ENCODE measurements around the gene OSBP2. TPM values are rescaled to one million over a fixed set of nuclear protein-coding genes. Genes with fewer than 3 reads are reported as not detected.

The OSBP2 gene
- polyA plus RNA-seq, 4 donors = 4.7 to 7.3 (median 6.8) TPM

GRCh38 chr22:30920407-30920806, 225.7 kb downstream of the OSBP2 start:
- peak in 3 of 4 donors; percentile 32 to 66 (median 41) for DNase-seq (ENCODE audit: low read depth in 4 of 4, low spot score in 2 of 4)

- no peak for DNase-seq (ENCODE audit: low read depth in 4 of 4, low spot score in 2 of 4)
Measured at GRCh38 chr22:30921108-30921507, 226.4 kb downstream of the OSBP2 start.

- DNase-seq (ENCODE audit: low read depth in 4 of 4, low spot score in 2 of 4) = peak in 1 of 4 donors; percentile 33
Measured at GRCh38 chr22:30922151-30922611, 227.5 kb downstream of the OSBP2 start.

GRCh38 chr22:30923168-30923900, 228.7 kb downstream of the OSBP2 start:
- no peak for DNase-seq (ENCODE audit: low read depth in 4 of 4, low spot score in 2 of 4)

DNA sequence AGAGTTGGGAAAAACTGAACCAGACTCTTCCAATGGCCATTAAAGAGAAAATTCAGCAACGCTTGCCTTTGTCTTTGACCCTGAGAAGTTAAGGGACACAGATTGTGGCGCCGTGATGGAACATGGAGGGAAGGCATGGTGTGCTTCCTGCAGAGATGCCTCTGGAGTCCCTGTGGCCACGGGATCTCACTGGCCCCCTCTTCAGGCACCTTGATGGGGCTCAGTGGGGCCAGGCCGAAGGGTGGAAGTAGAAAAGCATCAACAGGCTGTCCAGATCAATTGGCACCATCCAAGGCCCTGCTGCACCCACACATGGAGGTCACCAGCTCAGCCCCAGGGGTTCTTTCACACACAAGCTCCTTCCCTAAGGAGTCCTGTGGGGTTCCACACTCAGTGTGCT, 231.0 kb downstream of the OSBP2 start:
- DNase-seq (ENCODE audit: low read depth in 4 of 4, low spot score in 2 of 4) = no peak

GRCh38 chr22:30926706-30927105, 232.0 kb downstream of the OSBP2 start:
- no peak for DNase-seq (ENCODE audit: low read depth in 4 of 4, low spot score in 2 of 4)

GRCh38 chr22:30927806-30928205, 233.1 kb downstream of the OSBP2 start:
- DNase-seq (ENCODE audit: low read depth in 4 of 4, low spot score in 2 of 4) = no peak

GRCh38 chr22:30928401-30928800, 233.7 kb downstream of the OSBP2 start:
- no peak for DNase-seq (ENCODE audit: low read depth in 4 of 4, low spot score in 2 of 4)

DNA sequence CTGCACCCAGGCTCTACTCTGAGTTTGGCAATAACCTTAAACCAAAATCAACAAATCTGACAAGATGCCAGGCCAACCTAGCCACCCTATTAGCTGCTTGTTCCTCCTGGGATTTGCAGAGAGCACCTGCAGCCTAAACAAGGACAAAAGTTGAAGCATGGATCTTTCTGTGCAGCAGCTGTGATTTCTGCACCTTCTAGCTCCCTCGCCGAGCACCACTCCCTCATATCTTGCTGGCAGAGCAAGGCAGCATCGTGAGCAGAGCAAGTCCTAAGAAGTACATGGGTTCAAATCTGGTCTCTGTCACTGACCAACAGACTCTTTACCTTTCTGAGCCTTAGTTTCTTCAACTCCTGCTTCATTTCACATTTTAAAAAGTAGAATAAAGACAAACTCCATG, 235.6 kb downstream of the OSBP2 start:
- DNase-seq (ENCODE audit: low read depth in 4 of 4, low spot score in 2 of 4) = no peak

DNA sequence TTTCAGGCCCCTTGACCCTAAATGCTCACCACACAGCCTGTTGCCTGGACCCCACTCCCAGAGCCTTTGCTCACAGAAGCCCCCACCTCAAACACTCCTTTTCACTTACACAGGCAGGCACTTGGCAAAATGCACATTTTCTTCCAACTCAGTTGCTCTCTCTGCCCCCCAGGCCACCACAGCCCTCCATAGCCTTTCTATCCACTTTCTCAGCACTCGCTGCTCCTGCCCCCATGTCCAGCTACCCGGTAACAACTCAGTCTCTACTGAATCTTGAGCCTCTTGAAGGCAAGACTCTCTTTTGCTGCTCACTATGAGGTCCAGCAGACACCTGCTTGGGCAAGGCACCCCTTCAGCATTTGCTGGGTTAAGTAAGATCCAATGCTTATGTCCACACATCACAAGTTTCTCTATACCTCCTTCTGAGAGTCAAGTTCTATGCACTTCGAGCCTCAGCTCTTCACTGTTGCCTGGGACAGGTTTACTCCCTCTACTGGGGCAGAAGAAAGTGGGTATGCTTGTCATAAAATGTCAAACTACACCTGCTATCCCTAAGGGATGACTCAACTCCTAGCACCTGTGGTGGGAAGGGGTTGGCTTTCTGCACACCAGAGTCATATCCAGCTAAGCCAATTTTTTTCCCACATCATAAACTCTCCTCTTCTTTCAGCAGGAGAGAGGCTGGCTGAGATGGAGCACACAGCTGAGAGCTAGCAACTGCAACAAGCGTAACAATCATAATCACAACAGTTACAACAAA, 237.0 kb downstream of the OSBP2 start:
- no peak for DNase-seq (ENCODE audit: low read depth in 4 of 4, low spot score in 2 of 4)

DNA sequence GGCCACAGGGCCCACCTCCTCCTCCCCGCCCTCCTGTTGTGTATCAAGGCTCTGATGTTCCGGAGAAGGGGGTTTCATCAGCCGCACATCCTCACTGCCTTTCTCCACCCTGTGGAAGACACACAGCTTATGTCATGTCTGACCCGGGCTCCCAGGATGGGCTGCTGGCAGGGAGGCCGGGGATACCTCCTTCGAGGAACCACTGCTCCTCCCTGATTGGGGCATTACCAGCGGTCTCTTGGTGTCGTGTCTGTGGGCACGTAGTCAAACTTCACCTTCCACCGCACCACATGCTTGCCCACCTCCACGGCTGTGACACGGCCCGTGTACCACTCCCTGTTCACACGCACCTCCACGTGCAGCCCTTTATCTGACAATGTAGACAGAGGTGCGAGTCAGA, 238.0 kb downstream of the OSBP2 start:
- DNase-seq (ENCODE audit: low read depth in 4 of 4, low spot score in 2 of 4) = no peak

DNA sequence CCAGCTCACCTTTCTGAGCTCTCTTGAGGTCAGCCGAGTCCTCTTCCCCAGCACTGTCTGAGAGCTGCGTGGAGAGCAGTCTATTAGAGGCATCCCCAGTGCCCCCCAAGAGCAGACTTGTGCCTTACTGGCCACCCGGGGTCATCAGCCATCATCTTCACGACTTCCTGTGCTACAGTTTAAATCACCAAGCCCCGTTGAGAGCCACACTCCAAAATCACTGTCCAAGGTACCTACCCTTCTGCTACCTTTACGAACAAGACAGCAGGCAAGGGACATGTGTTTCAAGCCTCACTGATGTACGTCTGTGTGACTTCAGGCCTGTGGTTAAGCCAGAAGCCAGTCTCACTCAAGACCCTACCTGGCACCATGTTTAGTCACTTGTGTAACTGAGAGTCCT, 238.8 kb downstream of the OSBP2 start:
- no peak for DNase-seq (ENCODE audit: low read depth in 4 of 4, low spot score in 2 of 4)

DNA sequence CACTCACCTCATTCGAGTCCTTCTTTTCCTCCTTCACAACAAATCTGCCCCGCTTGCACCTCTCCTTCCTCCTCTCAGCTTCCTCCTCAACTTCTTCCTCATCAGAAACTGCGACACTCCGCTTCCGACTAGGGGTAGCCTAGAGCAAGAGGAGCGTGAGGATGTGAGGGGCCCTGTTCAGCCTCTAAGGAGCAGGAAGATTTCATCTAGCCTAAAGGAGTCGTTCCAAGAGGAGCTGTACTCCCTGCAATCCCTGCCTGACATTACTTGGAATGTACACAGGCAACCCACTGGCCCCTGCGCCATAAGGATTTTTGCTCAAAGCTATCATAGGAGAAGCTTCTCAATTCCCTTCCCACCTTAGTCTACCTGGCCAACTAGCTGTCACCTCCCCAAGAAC, 239.4 kb downstream of the OSBP2 start:
- no peak for DNase-seq (ENCODE audit: low read depth in 4 of 4, low spot score in 2 of 4)

GRCh38 chr22:30940685-30941362, 246.2 kb downstream of the OSBP2 start:
- no peak for DNase-seq (ENCODE audit: low read depth in 4 of 4, low spot score in 2 of 4)

DNA sequence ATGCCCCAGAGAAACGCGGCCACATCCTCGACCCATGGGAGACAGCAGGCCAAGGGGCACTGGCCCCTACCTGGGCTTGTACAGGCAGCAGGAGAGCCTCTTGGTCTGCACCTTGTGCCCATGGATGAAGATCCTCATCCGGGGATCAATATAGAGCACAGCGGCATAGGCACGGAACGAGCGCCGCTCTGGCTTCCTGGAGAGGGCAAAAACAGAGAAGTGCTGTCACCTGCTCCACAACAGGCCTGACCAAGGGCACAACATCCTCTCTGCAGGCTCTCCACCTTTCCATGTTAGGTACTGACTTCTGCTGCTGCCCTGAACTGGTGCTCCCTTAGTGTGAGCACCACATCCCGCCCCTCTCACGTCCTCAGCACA, 246.7 kb downstream of the OSBP2 start:
- DNase-seq (ENCODE audit: low read depth in 4 of 4, low spot score in 2 of 4) = no peak

GRCh38 chr22:30943368-30943767, 248.7 kb downstream of the OSBP2 start:
- DNase-seq (ENCODE audit: low read depth in 4 of 4, low spot score in 2 of 4) = no peak

DNA sequence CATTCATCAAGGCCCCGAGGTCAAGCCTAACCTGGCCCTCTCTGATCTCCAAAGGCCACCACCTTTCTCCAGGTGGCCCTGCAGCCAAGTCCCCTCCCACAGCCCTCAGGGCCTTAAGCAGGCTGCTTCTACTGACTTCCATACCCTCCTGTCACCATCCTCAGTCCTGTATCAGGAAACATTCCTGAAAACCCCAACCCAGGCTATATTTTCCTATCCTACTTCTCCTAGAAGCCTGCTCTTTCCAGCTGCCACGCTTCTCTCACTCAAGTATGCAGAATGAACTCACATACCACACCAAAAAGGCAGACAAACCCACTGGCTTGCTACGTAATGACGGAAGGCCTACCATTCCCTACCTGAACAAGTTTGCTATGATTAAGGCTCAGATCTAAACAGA, 250.3 kb downstream of the OSBP2 start:
- no peak for DNase-seq (ENCODE audit: low read depth in 4 of 4, low spot score in 2 of 4)

DNA sequence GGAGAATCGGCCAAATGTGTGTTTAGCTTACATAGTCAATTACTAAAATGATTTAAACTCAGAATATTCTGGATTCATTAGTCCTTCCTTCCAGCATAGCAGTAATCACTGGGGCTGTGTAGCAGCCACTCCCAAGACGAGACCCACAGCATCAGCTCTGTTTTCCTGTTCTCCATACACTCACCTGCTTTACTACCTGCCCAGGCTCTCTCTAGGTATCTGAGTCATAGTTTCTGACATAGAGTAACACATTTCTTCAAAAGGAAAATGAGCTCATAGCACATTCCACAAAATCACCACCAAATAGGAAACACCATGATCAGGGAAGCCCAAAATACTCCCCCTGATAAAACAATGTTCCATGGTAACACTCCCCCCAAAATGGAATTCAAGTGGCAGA, 251.0 kb downstream of the OSBP2 start:
- DNase-seq (ENCODE audit: low read depth in 4 of 4, low spot score in 2 of 4) = no peak

DNA sequence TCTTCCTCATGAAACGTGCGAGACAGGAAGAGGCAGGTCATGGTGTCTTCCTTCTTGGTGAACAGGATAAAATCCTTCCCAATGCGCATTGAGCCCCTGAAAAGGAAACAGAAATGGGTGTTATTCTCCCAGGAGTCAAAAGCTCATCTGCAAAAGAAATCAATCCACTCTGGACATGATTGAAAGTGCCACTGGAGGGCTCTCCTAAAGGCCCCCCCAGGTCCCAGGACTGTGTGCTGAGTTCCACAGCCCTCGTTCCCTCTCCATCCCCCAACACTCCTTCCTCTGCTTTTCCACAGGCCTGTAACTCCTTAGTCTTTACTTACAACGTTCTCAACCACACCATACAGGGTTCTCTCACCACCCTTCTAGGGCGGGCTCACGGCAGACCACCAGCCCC, 251.7 kb downstream of the OSBP2 start:
- no peak for DNase-seq (ENCODE audit: low read depth in 4 of 4, low spot score in 2 of 4)

DNA sequence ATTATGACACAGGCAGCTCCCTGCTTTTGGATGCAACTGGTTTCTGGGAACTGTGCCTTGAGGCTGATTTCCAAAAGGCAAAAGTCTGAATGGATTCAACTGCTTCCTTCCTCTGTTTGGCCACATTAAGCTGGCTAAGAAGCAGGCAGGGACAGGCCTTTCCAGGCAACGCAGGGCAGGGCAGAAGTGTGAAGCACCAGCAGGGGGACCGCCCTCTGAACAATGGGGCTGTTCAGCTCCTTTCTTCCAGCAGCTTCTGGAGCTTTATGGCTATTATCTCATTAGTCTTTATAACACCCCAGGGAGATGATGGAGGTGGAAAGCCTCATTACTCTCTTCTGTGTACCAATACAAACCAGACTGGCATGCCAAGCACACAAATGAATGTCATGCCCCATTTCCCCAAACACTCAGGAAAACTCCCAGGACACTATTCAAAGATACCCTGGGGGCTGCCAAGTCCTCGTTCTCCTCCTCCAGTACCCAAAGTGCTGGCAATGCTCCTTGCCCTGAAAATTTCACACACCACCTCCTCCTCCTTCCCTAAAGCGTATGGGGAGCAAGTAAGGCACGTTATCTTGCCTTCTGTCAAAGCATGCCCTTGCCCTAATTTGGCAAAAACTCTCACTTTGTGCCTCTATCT, 252.6 kb downstream of the OSBP2 start:
- DNase-seq (ENCODE audit: low read depth in 4 of 4, low spot score in 2 of 4) = no peak

All from left renal cortex interstitium (tissue), 4 donors.